Adrenal gland (tissue), 5 donors: ENCODE data around the gene OR4F6.

ENCODE experiments used
- CTCF ChIP-seq, 6 experiments: fragments of 450-650 bp in 4 of 6; fragments of 200-600 bp in 2 of 6; sonication (generic) in 1 of 6; IDR thresholded peaks; 1 replicate in 5 of 6; 2 replicates in 1 of 6; pipeline versions ENCODE4 v1.5.1 to v1.8.0; 2016 to 2021; ENCODE audit warnings: antibody characterized with exemption in 6 of 6, mild to moderate bottlenecking in 2 of 6, moderate library complexity in 1 of 6
- POLR2A ChIP-seq, 2 donors: fragments of 450-650 bp; IDR thresholded peaks; one replicate each; pipeline ENCODE4 v1.6.1; 2017; ENCODE audit warnings: antibody characterized with exemption in 2 of 2, mild to moderate bottlenecking in 2 of 2, moderate library complexity in 1 of 2
- donor health status: DM: no; HTN: no; CAD: no.

- TF ChIP-seq CTCF (IDR thresholded peaks at IDR 0.05) (no peak), POLR2A (IDR thresholded peaks at IDR 0.05) (no peak)
These were observed 37.4 kb upstream of the OR4F6 start for GRCh38 chr15:101765772-101766456.
